ENCODE measurements around the gene EFEMP1. TPM values are rescaled to one million over a fixed set of nuclear protein-coding genes. Genes with fewer than 3 reads are reported as not detected.

EFEMP1 gene
- total and polyA plus RNA-seq, 10 of the 15 experiments (the other 5 are each of a cell fraction or from before 2014, with no cell fraction given) = 0.27 to 1.2 (median 0.35) TPM; not detected in 6

- no peak overlapping the region for H2AFZ ChIP-seq (ENCODE audit: control insufficient read depth, low read depth, low read length)
- no peaks in the 10 kb centered on the region for H3K27me3 ChIP-seq (replicated peaks in 1 of 2; ENCODE audit: control insufficient read depth in 2 of 2, insufficient read depth in 2 of 2, low read length in 1 of 2)
- no peaks in the 10 kb centered on the region for H3K36me3 ChIP-seq (ENCODE audit: control insufficient read depth in 2 of 2, insufficient read depth in 2 of 2, low read length in 1 of 2)
- TF ChIP-seq TCF7 (IDR thresholded peaks at IDR 0.05; ENCODE audit: borderline replicate concordance) (no peak), E4F1 (IDR thresholded peaks at IDR 0.05; ENCODE audit: borderline replicate concordance, partially characterized antibody) (no peak), HDGF (IDR thresholded peaks at IDR 0.05) (no peak), MEF2A (IDR thresholded peaks at IDR 0.05; ENCODE audit: insufficient read depth, low read depth, low read length) (no peak), HSF1 (IDR thresholded peaks at IDR 0.05; ENCODE audit: low read depth, low read length) (no peak), CHD4 (IDR thresholded peaks at IDR 0.05) (no peak), NBN (IDR thresholded peaks at IDR 0.05) (no peak), TCF12 (IDR thresholded peaks at IDR 0.05; ENCODE audit: low read depth, low read length) (no peak), ZBTB11 (CRISPR knock-in tag; IDR thresholded peaks at IDR 0.05) (no peak), GABPA (IDR thresholded peaks at IDR 0.05; ENCODE audit: low read depth) (no peak), FOXK2 (IDR thresholded peaks at IDR 0.05) (no peak), NFYA (IDR thresholded peaks at IDR 0.05; ENCODE audit: borderline replicate concordance, low read depth, low read length) (no peak), CEBPB (IDR thresholded peaks at IDR 0.05; ENCODE audit: borderline replicate concordance in 1 of 2, low read depth in 2 of 2, low read length in 2 of 2) (no peak), LARP7 (IDR thresholded peaks at IDR 0.05) (no peak)
- no peak overlapping the region for H3K9ac ChIP-seq (ENCODE audit: control insufficient read depth, insufficient read depth, low read length)
- no peak overlapping the region for H3K4me2 ChIP-seq (ENCODE audit: control insufficient read depth, insufficient read depth)
- ChIA-PET CTCF (interaction anchor here (1.9 kb wide), 1 partner anchor 73 kb away, joined by 5 read pairs; no protein-coding TSS in a partner anchor), SMC1A (ENCODE audit: uncharacterized antibody, unreplicated experiment) (interaction anchor here (0.5 to 0.6 kb wide), 2 partner anchors 16 to 645 kb away, joined by 3 to 4 read pairs; no protein-coding TSS in a partner anchor), POLR2A (no interaction called here), RAD21 (ENCODE audit: unreplicated experiment) (no interaction called here)
- H3K79me2 ChIP-seq (ENCODE audit: control insufficient read depth, insufficient read depth, low read length) = no peaks in the 10 kb centered on the region
- in situ Hi-C loops (cut with MboI) = no loop called here
- no peak for DNase-seq (ENCODE audit: low read depth, low spot score)
- FAIRE-seq = no peak
- intact Hi-C loops (cut with micrococcal nuclease; ENCODE audit: unreplicated experiment) = no loop called here
- H3K27ac ChIP-seq (ENCODE audit: control insufficient read depth, insufficient read depth) = no peak overlapping the region
- BruUV-seq (replicated peaks) = no TSS peak
- WGBS (ENCODE audit: insufficient coverage, insufficient replicate concordance, low lambda C conversion rate, missing lambda C conversion rate) = 3% methylated on average over 2 of the region's 2 CpGs
- no peak for ATAC-seq
- H4K20me1 ChIP-seq (ENCODE audit: control insufficient read depth, insufficient read depth) = no peaks in the 10 kb centered on the region
- H3K4me3 ChIP-seq = no peak overlapping the region
- no peaks in the 10 kb centered on the region for H3K4me1 ChIP-seq (ENCODE audit: control insufficient read depth, insufficient read depth, low read length)
- no peaks in the 10 kb centered on the region for H3K9me3 ChIP-seq (replicated peaks; ENCODE audit: control insufficient read depth, insufficient read depth, low read length)
Observed at GRCh38 chr2:55844986-55845385, 78.6 kb downstream of the EFEMP1 start.
